HCT116 (cell line): ENCODE measurements around the gene REXO4. TPM values are rescaled to one million over a fixed set of nuclear protein-coding genes. Genes with fewer than 3 reads are reported as not detected.

ENCODE experiments used
- ATAC-seq: fragments of 200-7000 bp; cut with Tn5 transposase; 2 replicates; pipeline ENCODE4 v1.9.1; 2020; ENCODE audit warnings: mild to moderate bottlenecking, moderate library complexity
- BruUV-seq: library from RNA; stranded (reverse); fragments of 400-500 nt; replicated peaks from 2 replicates; lab custom pipeline; 2021; lab: Mats Ljungman, UMichigan
- CTCF ChIA-PET: fragments of 300-600 bp; sonication (Branson Sonifier 250); formaldehyde crosslinking; loops from one replicate; lab custom pipeline; 2021; ENCODE audit warnings: antibody characterized with exemption; lab: Charles Lee
- POLR2A ChIA-PET: fragments of 300-600, 350-600 bp; sonication (Branson Sonifier 250); formaldehyde crosslinking; loops from one replicate; lab custom pipeline; 2021; ENCODE audit warnings: antibody characterized with exemption; lab: Charles Lee
- RAD21 ChIA-PET, 2 experiments: fragments of 300-600 bp; sonication (Branson Sonifier 250); formaldehyde crosslinking; loops; one replicate each; lab custom pipeline; 2023; ENCODE audit warnings: low total read pairs in 2 of 2; ENCODE audit not compliant: uncharacterized antibody in 2 of 2, unreplicated experiment in 2 of 2, low non-redundant PET in 1 of 2; lab: Charles Lee
- DNase-seq: peaks from one replicate; pipeline ENCODE4 v3.0.0-alpha.2; 2010; ENCODE audit warnings: low read depth, low spot score
- H2AFZ ChIP-seq: fragments of 200-600 bp; shearing (Covaris generic), sonication (generic); 2 replicates; pipeline ENCODE4 v1.6.1; 2017; ENCODE audit warnings: low read depth, mixed run types, mixed read lengths, antibody characterized with exemption, low read length; ENCODE audit not compliant: poor library complexity, severe bottlenecking
- H3K27ac ChIP-seq: 2 replicates; pipeline ENCODE4 v1.5.1; 2012; ENCODE audit warnings: low read depth, low read length
- H3K27me3 ChIP-seq: fragments of 200-600 bp; sonication (generic); 2 replicates; pipeline ENCODE4 v1.6.1; 2016; ENCODE audit warnings: mixed run types, low read length, mixed read lengths; ENCODE audit not compliant: insufficient read depth
- H3K36me3 ChIP-seq, 2 experiments: fragments of 200-500 bp in 1 of 2; fragments of 200-600 bp in 1 of 2; sonication (Bioruptor generic) in 1 of 2; sonication (generic) in 1 of 2; 2 replicates each; pipeline versions ENCODE4 v1.5.1 to v1.6.1; 2014 to 2016; ENCODE audit warnings: low read length in 2 of 2, inconsistent platforms in 1 of 2, mixed read lengths in 1 of 2, mixed run types in 1 of 2; ENCODE audit not compliant: insufficient read depth in 2 of 2, control insufficient read depth in 1 of 2
- H3K4me1 ChIP-seq, 2 experiments: fragments of 200-600 bp in 1 of 2; sonication (generic) in 1 of 2; 2 replicates each; pipeline versions ENCODE4 v1.5.1 to v1.6.1; 2012 to 2017; ENCODE audit warnings: low read length in 2 of 2, inconsistent platforms in 1 of 2, mild to moderate bottlenecking in 1 of 2, mixed read lengths in 1 of 2, mixed run types in 1 of 2, moderate library complexity in 1 of 2; ENCODE audit not compliant: insufficient read depth in 2 of 2, control insufficient read depth in 1 of 2
- H3K4me2 ChIP-seq: fragments of 200-600 bp; sonication (generic); 2 replicates; pipeline ENCODE4 v1.6.1; 2017; ENCODE audit warnings: mixed run types, low read length, mixed read lengths
- H3K4me3 ChIP-seq, 2 experiments: fragments of 200-600 bp in 1 of 2; sonication (generic) in 1 of 2; replicated peaks in 1 of 2; 2 replicates each; pipeline ENCODE4 v1.5.1; 2011 to 2016; ENCODE audit warnings: low read length in 2 of 2, control low read depth in 1 of 2, low read depth in 1 of 2, mild to moderate bottlenecking in 1 of 2, mixed read lengths in 1 of 2, mixed run types in 1 of 2
- H3K79me2 ChIP-seq: fragments of 200-600 bp; sonication (generic); 2 replicates; pipeline ENCODE4 v1.6.1; 2017; ENCODE audit warnings: mild to moderate bottlenecking, mixed run types, low read length, moderate library complexity, mixed read lengths; ENCODE audit not compliant: insufficient read depth
- H3K9ac ChIP-seq: fragments of 200-600 bp; sonication (generic); 2 replicates; pipeline ENCODE4 v1.6.1; 2016; ENCODE audit warnings: low read length, mixed read lengths
- H3K9me2 ChIP-seq: fragments of 200-600 bp; sonication (generic), shearing (Covaris generic); 2 replicates; pipeline ENCODE4 v1.6.1; 2017; ENCODE audit warnings: mixed run types, mild to moderate bottlenecking, moderate library complexity; ENCODE audit not compliant: insufficient read depth
- H3K9me3 ChIP-seq, 2 experiments: fragments of 200-500 bp in 1 of 2; fragments of 200-600 bp in 1 of 2; sonication (Bioruptor generic) in 1 of 2; sonication (generic) in 1 of 2; 2 replicates each; pipeline ENCODE4 v1.6.1; 2014 to 2017; ENCODE audit warnings: low read length in 2 of 2, mixed read lengths in 2 of 2, inconsistent platforms in 1 of 2, low read depth in 1 of 2, mild to moderate bottlenecking in 1 of 2, mixed run types in 1 of 2, moderate library complexity in 1 of 2; ENCODE audit not compliant: control insufficient read depth in 1 of 2, insufficient read depth in 1 of 2
- H4K20me1 ChIP-seq: fragments of 200-600 bp; sonication (generic), shearing (Covaris generic); 2 replicates; pipeline ENCODE4 v1.6.1; 2017; ENCODE audit warnings: mixed run types, mild to moderate bottlenecking, moderate library complexity; ENCODE audit not compliant: insufficient read depth
- ATF3 ChIP-seq: IDR thresholded peaks from 2 replicates; pipeline ENCODE4 v1.6.1; 2012
- CEBPB ChIP-seq: IDR thresholded peaks from 2 replicates; pipeline ENCODE4 v1.6.1; 2012; ENCODE audit warnings: low read depth
- CTCF ChIP-seq, 3 experiments: fragments of 200-600 bp in 1 of 3; sonication (generic) in 1 of 3; IDR thresholded peaks in 2 of 3; conservative IDR thresholded peaks in 1 of 3; 2 replicates each; pipeline ENCODE4 v1.5.1; 2012 to 2017; ENCODE audit warnings: low read depth in 2 of 3, low read length in 2 of 3, antibody characterized with exemption in 1 of 3, borderline replicate concordance in 1 of 3, control low read depth in 1 of 3, mild to moderate bottlenecking in 1 of 3, mixed read lengths in 1 of 3, mixed run types in 1 of 3, moderate library complexity in 1 of 3; ENCODE audit not compliant: insufficient read depth in 1 of 3
- EGR1 ChIP-seq: IDR thresholded peaks from 2 replicates; pipeline ENCODE4 v1.6.1; 2012; ENCODE audit warnings: low read depth
- ELF1 ChIP-seq: IDR thresholded peaks from 2 replicates; pipeline ENCODE4 v1.6.1; 2012; ENCODE audit warnings: low read depth, borderline replicate concordance
- EZH2phosphoT487 ChIP-seq: fragments of 200-600 bp; IDR thresholded peaks from 2 replicates; pipeline ENCODE4 v1.6.1; 2018; ENCODE audit warnings: antibody characterized with exemption, borderline replicate concordance
- FOSL1 ChIP-seq: IDR thresholded peaks from 2 replicates; pipeline ENCODE4 v1.6.1; 2012; ENCODE audit warnings: low read depth
- JUND ChIP-seq: IDR thresholded peaks from 2 replicates; pipeline ENCODE4 v1.6.1; 2012
- MAX ChIP-seq: IDR thresholded peaks from 2 replicates; pipeline ENCODE4 v1.6.1; 2012
- POLR2A ChIP-seq: IDR thresholded peaks from 2 replicates; pipeline ENCODE4 v1.7.0; 2011; ENCODE audit warnings: borderline replicate concordance; ENCODE audit not compliant: insufficient read depth, insufficient read length; ENCODE audit errors: extremely low read depth
- REST ChIP-seq: IDR thresholded peaks from 2 replicates; pipeline ENCODE4 v1.6.1; 2012; ENCODE audit warnings: low read depth
- SIN3A ChIP-seq: IDR thresholded peaks from 2 replicates; pipeline ENCODE4 v1.6.1; 2012; ENCODE audit warnings: low read depth
- SRF ChIP-seq: IDR thresholded peaks from 2 replicates; pipeline ENCODE4 v1.6.1; 2012; ENCODE audit warnings: low read depth
- TCF7L2 ChIP-seq: IDR thresholded peaks from 2 replicates; pipeline ENCODE4 v1.7.0; 2011; ENCODE audit warnings: borderline replicate concordance, inconsistent platforms; ENCODE audit not compliant: insufficient read depth, insufficient read length; ENCODE audit errors: extremely low read depth
- ZBTB33 ChIP-seq: IDR thresholded peaks from 2 replicates; pipeline ENCODE4 v1.6.1; 2011; ENCODE audit warnings: mild to moderate bottlenecking, low read length, moderate library complexity; ENCODE audit not compliant: insufficient replicate concordance; ENCODE audit errors: extremely low read depth
- ZFX ChIP-seq: fragments of 450-650 bp; IDR thresholded peaks from 2 replicates; pipeline ENCODE4 v1.6.1; 2017
- intact Hi-C: fragments of 100-400 bp; cut with micrococcal nuclease; formaldehyde crosslinking; loops from 2 replicates; pipeline ENCODE4 v1.10.0; 2022
- total RNA-seq: library from RNA; stranded (reverse); gene quantifications from one replicate; pipeline ENCODE4 v1.2.1, GENCODE V29; 2021; ENCODE audit not compliant: unreplicated experiment

The REXO4 gene
- total RNA-seq, 1 experiment from 2014 or later: 24.6 TPM

GRCh38 chr9:133389025-133389557 lies 28.7 kb downstream of the REXO4 start:
- RAD21 ChIA-PET: no interaction called here
- intact Hi-C loops: no loop called here
- POLR2A ChIA-PET: no interaction called here

More at GRCh38 chr9:133389025-133389557, 28.7 kb downstream of the REXO4 start:
- H3K4me3 ChIP-seq: no peak overlapping the region
- no peak overlapping the region for H2AFZ ChIP-seq
- no peak for DNase-seq
- H3K9me2 ChIP-seq: no peaks in the 10 kb centered on the region
- ATAC-seq: no peak
- no peaks in the 10 kb centered on the region for H3K27me3 ChIP-seq
- no peak overlapping the region for H3K9ac ChIP-seq
- H3K4me2 ChIP-seq: no peak overlapping the region
- TF ChIP-seq SRF: no peak
- no peak for TF ChIP-seq ZBTB33
- TF ChIP-seq EGR1: no peak
- TF ChIP-seq TCF7L2: no peak
- TF ChIP-seq CTCF (IDR thresholded peaks at IDR 0.05 in 2 of 3, conservative IDR thresholded peaks at IDR 0.05 in 1 of 3; ENCODE audit: borderline replicate concordance in 1 of 3, insufficient read depth in 1 of 3, low read depth in 2 of 3, low read length in 2 of 3): no peak
- no peak for TF ChIP-seq ATF3
- no peak for TF ChIP-seq JUND
- TF ChIP-seq REST: no peak
- no peak for TF ChIP-seq ZFX
- TF ChIP-seq FOSL1: no peak
- TF ChIP-seq CEBPB: no peak
- TF ChIP-seq EZH2phosphoT487: no peak
- TF ChIP-seq POLR2A: no peak
- no peak for TF ChIP-seq MAX
- no peak for TF ChIP-seq SIN3A
- no peak for TF ChIP-seq ELF1
- no TSS peak for BruUV-seq
- no peaks in the 10 kb centered on the region for H3K4me1 ChIP-seq
- CTCF ChIA-PET: no interaction called here
- no peaks in the 10 kb centered on the region for H4K20me1 ChIP-seq
- H3K79me2 ChIP-seq: no peaks in the 10 kb centered on the region
- H3K27ac ChIP-seq: no peak overlapping the region
- no peaks in the 10 kb centered on the region for H3K9me3 ChIP-seq
- no peaks in the 10 kb centered on the region for H3K36me3 ChIP-seq
